Sigmoid colon (tissue), 4 donors: Measurements from ENCODE around the gene BCAS3.

Source experiments
- CTCF ChIP-seq, 4 experiments: fragments of 450-650 bp in 3 of 4; fragments of 200-600 bp in 1 of 4; IDR thresholded peaks; one replicate each; pipeline ENCODE4 v1.5.1; 2016 to 2019; ENCODE audit warnings: antibody characterized with exemption in 4 of 4, mild to moderate bottlenecking in 3 of 4, moderate library complexity in 2 of 4
- EP300 ChIP-seq, 4 donors: sonication (generic); formaldehyde crosslinking; IDR thresholded peaks; one replicate each; pipeline ENCODE4 v1.6.1; 2017; ENCODE audit warnings: antibody characterized with exemption in 4 of 4
- POLR2A ChIP-seq, 2 donors: fragments of 450-650 bp; IDR thresholded peaks; one replicate each; pipeline ENCODE4 v1.6.1; 2016; ENCODE audit warnings: antibody characterized with exemption in 2 of 2, mild to moderate bottlenecking in 2 of 2, moderate library complexity in 2 of 2
- POLR2AphosphoS5 ChIP-seq, 4 donors: sonication (generic); formaldehyde crosslinking; IDR thresholded peaks; one replicate each; pipeline ENCODE4 v1.6.1; 2017; ENCODE audit warnings: antibody characterized with exemption in 4 of 4

- TF ChIP-seq CTCF (IDR thresholded peaks at IDR 0.05), result no peak
- no peak for TF ChIP-seq POLR2A (IDR thresholded peaks at IDR 0.05)
- TF ChIP-seq EP300 (IDR thresholded peaks at IDR 0.05), result no peak
- TF ChIP-seq POLR2AphosphoS5 (IDR thresholded peaks at IDR 0.05), result no peak
Measured at GRCh38 chr17:61294777-61295176, 617.1 kb downstream of the BCAS3 start.
